ENCODE results near the gene CSTA.

CSTA gene, protein sequence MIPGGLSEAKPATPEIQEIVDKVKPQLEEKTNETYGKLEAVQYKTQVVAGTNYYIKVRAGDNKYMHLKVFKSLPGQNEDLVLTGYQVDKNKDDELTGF

DNA sequence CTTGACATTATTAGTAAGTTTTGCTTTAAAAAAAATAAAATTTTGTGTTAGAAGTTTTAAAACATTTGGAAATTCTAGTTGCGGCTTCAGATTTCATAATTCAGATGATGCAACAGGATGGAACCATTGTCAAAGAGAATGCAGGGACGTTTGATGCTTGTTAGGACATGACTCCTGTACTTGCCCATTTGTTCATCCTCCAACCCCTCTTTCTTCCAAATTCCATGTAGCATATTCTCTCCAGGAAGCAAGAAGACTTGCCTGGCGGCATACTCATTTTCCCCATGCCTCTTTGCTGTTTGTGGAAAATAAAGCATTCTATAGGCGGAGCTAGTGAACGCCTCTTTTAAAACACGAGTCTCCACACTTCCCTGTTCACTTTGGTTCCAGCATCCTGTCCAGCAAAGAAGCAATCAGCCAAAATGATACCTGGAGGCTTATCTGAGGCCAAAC lies at the start of gene CSTA:
TSS of gene CSTA (plus strand) at position 378 of the 453 bp plus-strand sequence. CDS start at position 423, 45 bp downstream.
- DNase-seq: no peak

DNA sequence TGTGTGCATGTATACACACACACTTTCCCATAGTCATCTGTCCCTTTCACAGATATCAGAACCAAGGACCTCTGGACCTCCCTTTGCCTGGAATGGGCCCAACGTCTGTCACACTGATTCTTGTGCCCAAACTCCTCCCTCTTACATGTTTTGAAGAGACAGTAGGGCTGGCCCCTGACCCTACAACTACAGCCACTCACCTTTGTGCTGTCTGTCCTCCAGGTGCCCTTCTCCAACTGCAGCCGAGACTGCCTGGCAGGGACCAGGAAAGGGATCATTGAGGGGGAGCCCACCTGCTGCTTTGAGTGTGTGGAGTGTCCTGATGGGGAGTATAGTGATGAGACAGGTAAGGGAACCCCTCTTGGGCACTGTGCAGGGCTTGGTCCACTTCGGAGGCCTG lies 43.2 kb upstream of the CSTA start:
- no peak for DNase-seq

GRCh38 chr3:122283796-122284445 lies 41.1 kb upstream of the CSTA start:
- no peak for DNase-seq

DNA sequence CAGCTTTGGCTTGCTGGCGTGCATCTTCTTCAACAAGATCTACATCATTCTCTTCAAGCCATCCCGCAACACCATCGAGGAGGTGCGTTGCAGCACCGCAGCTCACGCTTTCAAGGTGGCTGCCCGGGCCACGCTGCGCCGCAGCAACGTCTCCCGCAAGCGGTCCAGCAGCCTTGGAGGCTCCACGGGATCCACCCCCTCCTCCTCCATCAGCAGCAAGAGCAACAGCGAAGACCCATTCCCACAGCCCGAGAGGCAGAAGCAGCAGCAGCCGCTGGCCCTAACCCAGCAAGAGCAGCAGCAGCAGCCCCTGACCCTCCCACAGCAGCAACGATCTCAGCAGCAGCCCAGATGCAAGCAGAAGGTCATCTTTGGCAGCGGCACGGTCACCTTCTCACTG lies 40.6 kb upstream of the CSTA start:
- DNase-seq: no peak

- DNase-seq: no peak
Measured at GRCh38 chr3:122294359-122294758, 30.7 kb upstream of the CSTA start.

- DNase-seq: no peak
Measured at GRCh38 chr3:122295266-122296062, 29.6 kb upstream of the CSTA start.

DNA sequence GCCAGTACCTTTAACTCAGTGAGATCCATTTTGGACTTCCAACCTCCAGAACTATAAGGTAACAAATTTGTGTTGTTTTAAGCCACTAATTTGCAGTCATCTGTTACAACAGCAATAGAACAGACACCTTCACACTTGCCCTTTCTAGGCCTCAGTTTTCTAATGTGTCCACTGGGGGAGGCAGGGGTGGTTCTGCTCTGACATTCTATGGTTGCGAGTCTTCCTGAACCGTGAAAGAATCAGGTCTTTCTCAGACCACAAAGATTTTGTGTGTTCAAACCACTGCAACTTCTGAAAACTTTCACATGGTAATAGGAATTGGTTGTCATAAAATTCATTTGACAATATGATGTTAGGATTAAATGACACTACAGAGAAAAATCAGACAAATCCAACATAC lies 26.8 kb upstream of the CSTA start:
- DNase-seq: no peak

DNA sequence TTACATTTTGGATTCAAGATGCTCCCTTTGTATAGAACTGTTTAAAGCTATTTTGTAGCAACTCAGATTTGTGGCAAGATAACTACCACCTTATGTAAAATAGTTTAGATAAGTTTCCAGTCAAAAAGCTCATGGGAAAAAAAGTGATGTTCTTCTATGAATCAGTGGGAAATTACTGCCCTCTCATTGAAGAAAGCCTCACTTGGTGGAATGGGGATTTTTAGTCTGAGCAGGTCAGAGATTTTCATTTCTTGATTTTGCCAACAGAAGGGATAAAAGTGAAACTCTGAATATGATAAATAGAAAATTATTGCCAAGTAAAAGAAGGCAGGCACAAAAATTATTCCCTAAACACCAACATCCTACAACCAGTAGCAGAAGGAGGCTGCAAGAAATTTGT lies 25.8 kb upstream of the CSTA start:
- DNase-seq: no peak

- no peak for DNase-seq
Measured at GRCh38 chr3:122299872-122300460, 25.1 kb upstream of the CSTA start.

DNA sequence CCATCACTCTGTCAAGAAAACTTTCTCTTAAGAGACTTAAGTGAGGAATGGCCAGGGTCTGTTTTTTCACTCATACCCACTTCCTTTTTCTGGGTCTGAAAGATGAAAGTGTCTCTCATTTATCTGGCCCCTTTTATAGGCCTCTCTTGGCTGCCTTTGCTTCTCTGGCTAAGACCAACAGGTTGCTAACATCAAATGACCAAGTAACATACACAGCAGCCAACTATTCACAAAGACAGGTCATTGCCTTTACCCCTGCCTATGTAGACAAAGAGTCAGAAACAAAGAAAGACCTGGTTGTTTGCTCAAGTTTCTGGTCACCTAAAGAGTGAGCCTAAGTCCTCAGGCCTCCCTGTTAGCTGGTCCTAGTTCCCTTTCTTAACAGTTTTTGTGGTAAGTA lies 24.0 kb upstream of the CSTA start:
- DNase-seq: no peak

DNA sequence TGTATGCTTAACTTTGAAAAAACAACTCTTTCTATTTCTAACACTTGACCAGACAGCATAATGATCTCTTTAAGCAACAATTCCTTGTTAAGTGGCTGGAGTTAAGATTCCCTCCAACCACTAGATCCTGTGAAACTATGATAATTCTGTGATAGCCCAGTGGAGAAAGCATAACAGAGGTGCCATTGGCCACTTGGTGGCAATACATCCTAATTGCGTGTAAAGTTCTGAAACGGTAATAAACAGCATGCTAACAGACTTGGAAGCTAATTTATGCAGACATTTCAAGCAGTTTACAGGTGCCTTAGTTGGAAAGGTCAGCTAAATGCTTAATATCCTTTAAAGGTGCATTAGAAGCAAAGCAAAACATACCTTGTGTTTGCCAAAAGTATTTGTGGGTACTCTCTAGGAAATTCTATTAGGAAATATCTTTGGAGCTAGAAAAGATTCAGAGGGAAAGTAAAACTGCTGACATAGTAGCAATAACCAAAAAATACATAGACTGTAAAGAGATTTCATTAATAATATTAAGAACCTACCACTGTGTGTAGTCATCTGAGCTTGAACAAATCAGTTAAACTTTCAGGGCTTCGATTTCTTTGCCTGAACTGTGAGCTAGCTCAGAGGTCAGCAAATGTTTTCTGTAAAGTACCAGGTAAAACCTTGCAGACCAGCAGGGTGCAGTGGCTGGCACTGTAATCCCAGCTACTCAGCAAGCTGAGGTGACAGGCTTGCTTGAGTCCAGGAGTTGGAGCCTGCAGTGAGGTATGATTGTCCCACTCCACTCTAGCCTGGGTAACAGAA lies 19.0 kb upstream of the CSTA start:
- DNase-seq: no peak

- no peak for DNase-seq
Measured at GRCh38 chr3:122306622-122306953, 18.5 kb upstream of the CSTA start.

- no peak for DNase-seq
Measured at GRCh38 chr3:122307094-122307687, 17.9 kb upstream of the CSTA start.

- no peak for DNase-seq
Measured at GRCh38 chr3:122307976-122308375, 17.1 kb upstream of the CSTA start.

DNA sequence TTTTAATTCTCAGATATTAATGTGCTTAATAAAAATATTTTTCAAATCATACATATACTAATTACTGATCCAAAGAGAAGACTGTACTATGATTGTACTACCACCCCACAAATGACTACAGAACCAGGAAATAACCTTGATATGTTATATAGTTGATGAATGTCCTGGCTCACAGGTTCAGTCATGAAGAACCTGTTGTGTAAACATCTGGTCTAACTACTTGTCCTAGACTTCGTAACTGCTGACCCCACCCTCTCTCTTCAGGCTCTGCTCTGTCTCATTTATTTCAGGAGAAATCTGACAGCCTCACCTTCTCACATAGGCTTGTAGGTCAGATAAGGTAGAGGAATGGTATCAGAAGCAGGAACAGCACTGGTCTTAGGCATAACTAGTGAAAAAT lies 14.7 kb upstream of the CSTA start:
- DNase-seq: no peak

- DNase-seq: no peak
Measured at GRCh38 chr3:122312826-122313225, 12.2 kb upstream of the CSTA start.

DNA sequence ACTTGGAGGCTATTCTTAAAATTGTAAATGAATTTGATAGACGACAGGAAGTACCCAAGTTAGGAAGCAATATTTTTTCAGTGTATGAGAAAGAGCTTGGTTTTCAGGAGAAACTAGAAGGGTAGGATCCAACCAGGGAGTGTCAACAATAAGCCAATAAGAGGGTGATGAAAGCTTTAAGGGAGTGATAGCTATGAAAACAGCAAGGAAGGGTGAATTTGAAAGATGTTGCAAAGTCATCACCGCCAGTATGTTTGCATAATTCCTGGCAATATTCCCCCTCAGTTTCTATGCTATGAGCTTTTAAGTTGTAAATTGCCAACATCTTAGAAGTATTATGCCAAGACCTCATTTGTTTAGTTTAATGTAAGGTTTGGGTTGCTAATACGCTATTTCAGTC lies 11.8 kb upstream of the CSTA start:
- no peak for DNase-seq

DNA sequence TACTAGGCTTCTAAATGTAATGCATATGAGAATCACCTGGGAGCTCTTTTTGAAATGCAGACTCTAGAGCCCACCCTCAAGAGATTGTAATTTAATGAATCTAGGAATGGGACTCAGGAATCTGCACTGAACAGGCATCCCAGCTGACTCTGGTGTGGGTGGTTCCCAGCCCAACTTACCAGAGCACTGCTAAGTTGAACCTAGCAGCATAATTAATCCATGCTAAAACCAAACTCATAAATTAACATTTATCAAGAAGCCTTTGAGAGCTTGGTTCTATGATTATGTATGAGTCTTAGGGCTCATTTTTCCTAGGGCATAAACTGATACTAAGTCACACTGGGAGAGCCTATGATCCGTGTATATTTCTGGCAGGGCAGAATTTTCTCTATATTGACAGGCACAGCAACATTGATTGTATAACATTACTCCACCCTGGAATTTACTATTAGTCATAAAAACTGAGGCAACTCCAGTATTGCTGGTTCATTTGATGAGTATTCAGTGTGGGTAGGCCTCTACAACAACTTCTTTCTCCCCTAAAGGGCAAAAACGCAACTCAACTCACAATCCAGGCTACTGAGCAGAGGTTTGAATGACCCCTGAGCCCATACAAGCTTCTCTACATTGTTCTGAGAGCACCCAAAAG lies 10.7 kb upstream of the CSTA start:
- DNase-seq: no peak

GRCh38 chr3:122315619-122316018 lies 9.4 kb upstream of the CSTA start:
- no peak for DNase-seq

- DNase-seq: no peak
Measured at GRCh38 chr3:122316368-122316767, 8.7 kb upstream of the CSTA start.

GRCh38 chr3:122318620-122319019 lies 6.4 kb upstream of the CSTA start:
- no peak for DNase-seq

All from NCI-H748 treated with DMSO at 0.1 percent for 48 hours (cell line).